GM19468 (cell line): Measurements from ENCODE around the gene PLEK2.
"Not testable (repeated sequence)": the region's sequence is repeated elsewhere in the genome, so short reads cannot be mapped to it uniquely, and the experiment has no call there.

Experiments
- ATAC-seq: cut with Tn5 transposase; IDR thresholded peaks from one replicate; pipeline ENCODE4 v1.9.1; 2021; ENCODE audit warnings: mild to moderate bottlenecking, moderate library complexity, moderate number of reproducible peaks; ENCODE audit not compliant: unreplicated experiment; ENCODE audit errors: extremely low read depth

Gene PLEK2, protein sequence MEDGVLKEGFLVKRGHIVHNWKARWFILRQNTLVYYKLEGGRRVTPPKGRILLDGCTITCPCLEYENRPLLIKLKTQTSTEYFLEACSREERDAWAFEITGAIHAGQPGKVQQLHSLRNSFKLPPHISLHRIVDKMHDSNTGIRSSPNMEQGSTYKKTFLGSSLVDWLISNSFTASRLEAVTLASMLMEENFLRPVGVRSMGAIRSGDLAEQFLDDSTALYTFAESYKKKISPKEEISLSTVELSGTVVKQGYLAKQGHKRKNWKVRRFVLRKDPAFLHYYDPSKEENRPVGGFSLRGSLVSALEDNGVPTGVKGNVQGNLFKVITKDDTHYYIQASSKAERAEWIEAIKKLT

DNA sequence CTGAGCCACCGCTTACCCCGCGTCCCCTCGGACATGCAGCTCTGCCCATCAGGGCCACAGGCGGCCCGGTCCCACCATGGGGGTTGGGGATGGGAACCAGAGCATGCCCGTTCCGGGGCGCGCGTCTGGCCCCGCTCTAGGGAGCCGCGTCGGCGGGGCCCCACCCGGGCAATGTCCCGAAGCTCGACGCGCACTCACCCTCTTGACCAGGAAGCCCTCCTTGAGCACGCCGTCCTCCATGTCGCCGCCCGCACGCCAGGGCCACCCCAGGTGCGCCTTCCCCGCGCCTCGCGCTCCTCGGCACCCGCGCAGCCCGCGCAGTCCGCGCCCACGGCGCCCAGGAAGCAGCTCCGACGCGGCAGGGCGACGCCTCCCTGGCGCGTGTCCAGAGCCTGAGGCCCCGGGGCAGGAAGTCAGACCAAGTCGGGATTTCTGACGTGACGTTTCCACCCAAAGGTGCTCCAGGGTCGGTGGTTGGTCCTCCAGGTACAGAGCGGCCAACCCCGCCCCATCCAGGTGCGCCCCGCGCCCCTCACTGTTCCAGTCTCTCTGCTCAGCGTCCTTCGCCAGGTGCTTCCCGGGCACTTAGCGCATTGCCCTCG lies at the start of gene PLEK2:
TSS of gene PLEK2 (minus strand) at position 346 of the 602 bp plus-strand sequence. CDS start at position 240, 106 bp downstream.
- ATAC-seq, result no peak

DNA sequence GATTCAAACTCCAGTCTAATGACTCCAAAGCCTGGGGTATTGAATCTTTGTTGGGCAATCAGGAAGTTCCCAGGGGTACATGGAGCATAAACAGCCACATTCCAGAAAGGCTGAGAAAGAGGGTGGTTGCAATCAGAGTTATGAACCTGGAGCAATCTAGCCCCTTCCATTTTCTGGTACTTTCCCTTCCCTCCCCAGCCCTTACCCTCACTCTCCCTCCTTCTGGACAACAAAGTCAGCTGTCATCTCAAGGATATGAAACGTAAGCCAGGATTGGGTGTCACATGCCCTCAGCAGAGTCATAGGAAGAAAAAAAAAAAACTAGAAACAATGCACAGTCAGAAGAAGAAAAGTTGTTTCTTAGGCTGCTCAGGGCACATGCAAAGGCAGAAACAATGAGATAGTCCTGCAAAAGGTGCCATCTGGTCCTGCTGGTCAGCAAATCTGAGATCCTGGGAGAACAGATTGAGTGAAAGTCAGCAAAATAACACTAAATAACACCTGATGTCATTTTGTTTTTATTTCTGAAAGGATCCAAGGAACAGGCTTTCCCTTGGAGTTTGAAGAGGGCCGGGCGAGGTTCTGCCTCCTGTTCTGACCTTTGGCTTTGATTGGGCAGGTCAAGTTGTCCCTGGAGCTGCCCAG lies 49.5 kb upstream of the PLEK2 start:
- no peak for ATAC-seq

DNA sequence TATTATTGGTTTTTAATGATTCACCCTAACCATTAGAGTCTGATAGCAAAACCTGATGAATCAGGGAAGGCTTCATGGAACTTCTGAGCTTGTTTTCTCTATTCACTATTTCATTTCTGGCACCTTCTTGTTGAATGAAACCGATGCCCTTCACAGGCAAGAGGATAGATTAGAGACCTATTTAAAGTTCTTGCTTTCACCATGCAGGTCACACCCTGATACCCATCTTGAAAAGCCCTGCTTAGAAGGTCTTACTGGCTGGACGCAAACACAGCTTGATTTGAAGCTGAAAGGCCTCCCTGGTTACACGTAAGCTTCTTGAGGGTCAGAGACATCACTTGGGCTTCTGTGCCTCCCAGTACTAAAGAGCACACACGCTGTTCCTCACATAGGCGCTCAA lies 47.4 kb upstream of the PLEK2 start:
- ATAC-seq, result no peak

DNA sequence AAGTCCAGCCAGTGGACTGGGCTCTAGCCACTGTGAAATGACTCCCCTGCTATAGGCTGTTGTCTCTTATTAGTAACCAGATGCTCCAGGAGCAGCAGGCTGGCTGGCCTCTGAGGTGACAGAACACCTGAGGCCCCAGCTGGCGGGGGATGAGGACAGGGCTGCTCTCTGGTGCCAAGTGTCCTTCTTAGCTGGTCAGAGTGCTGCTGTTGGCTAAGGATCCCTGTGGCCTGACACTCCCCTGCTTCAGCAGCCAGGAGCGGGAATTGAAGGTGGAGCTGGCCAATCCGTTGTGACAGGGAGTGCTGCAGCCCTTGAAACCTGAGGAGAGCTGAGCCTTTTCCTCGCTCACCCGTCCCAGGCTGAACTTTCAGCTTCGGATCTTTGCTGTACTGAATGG lies 45.8 kb upstream of the PLEK2 start:
- no peak for ATAC-seq

DNA sequence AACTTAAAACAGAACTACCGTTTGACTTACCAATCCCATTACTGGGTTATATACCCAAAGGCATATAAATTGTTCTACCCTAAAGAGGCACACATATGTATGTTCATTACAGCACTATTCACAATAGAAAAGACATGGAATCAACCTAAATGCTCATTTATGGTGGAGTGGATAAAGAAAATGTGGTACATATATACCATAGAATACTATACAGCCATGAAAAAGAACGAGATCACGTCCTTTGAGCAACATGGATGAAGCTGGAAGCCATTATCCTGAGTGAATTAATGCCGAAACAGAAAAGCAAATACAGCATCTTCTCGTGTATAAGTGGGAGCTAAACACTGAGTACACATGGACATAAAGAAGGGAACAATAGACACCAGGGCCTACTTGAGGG lies 44.8 kb upstream of the PLEK2 start:
- ATAC-seq, result no peak

DNA sequence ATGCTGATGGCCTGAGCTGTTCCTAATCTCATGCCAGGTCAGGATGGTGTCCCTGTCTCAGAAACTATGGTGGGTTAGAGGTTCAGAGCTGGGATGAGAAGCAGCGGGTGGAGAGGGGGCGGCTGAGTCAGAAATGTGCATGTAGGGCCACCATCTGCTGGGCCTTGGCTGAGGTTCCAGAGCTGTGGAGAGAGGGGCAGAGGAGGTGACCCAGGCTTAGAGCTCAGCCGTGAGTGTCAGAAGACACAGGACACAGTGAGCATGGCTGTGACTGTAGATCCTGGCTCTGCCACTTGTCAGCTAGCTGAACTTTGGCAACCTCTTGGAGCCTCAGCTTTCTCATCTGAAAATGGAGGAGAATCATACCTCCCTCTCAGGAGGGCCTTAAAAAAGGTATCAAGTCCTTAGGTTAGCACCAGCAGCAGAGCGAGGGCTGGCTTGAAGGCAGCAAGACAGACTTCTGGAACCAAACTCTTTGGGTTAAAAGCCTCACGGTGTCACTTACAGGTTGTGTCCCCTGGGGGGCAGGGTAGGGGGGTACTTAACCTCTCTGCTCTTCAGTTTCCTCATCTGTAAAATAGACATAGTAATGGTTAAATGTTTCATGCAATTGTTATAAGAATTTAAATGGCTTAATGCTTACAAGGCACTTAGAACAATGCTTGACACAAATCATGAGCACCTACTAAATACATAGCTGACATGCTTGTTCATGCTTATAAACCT lies 41.8 kb upstream of the PLEK2 start:
- ATAC-seq, result no peak

DNA sequence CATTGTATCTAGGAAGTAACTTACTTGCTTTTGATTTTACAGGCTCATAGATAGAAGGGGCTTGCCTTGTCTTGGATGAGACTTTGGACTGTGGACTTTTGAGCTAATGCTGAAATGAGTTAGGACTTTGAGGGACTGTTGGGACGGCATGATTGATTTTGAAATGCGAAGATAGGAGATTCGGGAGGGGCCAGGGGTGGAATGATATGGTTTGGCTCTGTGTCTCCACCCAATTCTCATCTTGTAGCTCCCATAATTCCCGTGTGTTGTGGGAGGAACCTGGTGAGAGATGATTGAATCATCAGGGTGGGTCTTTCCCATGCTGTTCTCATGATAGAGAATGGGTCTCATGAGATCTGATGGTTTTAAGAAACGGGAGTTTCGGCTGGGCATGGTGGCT lies 39.7 kb upstream of the PLEK2 start:
- not testable (repeated sequence) for ATAC-seq

DNA sequence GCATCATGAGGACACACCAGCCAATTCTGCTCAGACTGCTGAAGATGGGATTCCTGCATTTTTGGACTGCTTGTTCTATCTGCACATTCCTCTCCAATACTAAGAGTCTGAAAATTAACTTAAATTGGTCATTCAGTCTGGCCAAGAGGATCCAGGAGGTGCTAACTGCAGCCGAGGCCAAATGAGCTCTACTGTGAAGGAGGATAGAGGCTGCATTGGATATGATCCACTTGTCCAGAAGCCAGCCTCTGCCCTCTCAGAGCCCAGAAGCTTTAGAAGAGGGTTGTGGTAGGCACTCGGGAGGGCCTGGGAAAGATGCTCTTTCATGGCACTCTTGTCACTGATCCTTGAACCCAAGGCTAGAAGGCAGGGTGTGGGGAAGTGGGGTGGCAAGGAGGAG lies 37.1 kb upstream of the PLEK2 start:
- no peak for ATAC-seq

DNA sequence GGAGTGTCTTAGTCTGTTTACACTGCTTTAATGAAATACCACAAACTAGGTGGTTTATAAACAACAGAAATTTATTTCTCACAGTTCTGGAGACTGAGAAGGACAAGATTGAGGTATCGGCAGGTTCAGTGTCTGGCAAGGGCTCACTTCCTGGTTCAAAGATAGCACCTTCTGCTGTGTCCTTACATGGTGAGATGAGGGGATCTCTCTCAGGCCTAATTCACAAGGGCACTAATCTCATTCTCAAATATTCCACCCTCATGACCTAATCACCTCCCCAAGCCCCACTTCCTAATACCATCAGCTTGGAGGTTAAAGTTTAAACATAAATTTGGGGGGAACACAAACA lies 35.0 kb upstream of the PLEK2 start:
- ATAC-seq, result no peak

DNA sequence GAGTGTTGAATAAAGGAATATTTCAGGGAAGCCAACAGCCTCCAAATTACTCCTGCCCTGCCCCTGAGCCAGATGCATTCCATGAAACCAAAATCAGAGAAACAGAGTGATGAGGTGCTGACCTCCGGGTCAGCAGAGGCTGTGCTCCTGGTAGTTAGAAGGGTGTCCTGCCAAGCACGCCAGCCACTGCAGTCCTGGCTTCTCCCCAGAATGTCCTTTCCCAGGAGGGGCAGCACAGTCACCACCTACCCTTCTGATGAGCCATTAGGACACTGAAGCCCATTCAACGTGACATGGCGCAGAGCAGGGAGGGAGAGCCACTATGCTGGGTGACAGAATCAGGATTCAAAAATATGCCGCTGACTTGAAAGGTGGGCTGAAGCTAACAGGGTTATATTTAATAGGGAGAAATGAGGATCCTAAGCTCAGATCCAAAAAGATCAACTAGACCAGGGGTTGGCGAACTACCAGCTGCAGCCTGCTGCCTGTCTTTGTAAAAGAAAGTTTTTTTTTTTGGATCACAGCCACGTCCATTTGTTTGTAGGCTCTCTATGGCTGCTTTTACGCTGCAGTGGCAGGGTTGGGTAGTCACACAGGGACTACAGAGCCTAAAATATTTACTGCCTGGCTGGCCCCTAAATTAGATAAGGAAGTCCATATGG lies 34.5 kb upstream of the PLEK2 start:
- ATAC-seq, result no peak

DNA sequence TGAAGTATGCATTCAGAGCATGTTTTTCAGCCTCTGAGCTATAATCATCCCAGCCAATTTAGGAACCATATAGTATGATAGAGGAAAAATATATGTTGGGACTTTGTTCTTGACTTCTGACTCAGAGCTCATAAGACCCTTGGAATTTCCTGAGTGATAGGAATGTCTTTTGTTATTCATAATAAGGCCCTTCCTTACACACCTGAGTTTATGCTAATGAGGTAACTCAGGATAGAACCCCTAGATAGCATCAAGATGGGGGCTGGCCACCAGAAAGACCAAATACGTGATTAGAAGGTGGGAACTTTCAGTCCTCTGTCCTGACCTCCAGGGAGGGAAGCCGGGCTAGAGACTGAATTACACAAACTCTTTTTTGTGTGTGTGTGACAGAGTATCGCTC lies 32.4 kb upstream of the PLEK2 start:
- no peak for ATAC-seq

DNA sequence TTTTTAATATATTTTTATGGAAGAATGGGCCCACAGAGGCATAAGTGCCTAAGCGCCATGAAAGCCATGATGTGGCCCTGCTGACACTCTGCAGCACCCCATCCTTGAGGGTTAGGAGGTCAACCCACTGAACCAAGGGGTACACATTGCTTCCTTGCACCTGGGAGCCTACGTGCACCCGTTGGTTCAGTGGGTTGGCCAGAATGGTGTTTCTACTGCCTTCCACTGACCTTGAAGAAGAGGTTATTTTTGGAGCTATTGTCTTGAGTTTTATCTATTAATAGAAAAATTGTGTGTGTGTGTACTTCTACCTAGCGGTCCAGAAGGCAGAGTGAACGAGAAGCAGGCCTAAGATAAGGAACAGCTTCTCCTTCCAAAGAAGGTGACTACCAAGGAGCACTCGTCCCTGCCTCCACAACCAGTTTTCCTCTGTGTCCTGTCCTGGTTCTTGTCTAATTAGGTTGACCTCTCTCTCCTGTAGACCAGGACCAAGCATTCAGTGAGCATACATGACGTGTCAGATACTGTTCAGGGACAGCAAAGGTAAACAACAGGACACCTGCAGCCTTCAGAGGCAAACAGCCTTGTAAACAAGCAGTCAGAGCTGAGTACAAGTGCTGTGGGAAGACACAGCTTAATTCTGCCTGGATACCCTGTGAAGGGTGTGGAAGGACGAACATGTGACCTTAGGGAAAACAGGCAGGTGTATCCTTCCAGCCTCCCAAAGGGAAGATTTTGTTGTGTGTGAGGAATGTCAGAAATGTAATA lies 30.4 kb upstream of the PLEK2 start:
- ATAC-seq, result no peak

DNA sequence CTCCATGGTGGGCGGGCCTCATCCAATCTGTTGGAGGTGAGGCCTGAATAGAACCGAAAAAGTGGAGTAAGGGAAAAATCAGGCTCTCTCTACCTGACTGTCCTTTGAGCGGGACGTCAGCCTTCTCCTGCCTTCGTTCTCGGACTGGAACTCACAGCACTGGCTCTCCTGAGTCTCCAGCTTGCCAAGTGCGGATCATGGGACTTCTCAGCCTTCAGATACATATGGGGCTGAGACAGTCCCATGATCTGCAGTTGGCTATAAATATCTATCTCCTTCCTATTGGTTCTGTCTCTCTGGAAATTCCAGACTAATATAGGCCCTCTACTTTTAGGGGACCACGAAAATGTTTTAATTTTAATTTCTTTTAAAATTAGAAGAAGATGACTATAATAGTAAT lies 29.7 kb upstream of the PLEK2 start:
- no peak for ATAC-seq

DNA sequence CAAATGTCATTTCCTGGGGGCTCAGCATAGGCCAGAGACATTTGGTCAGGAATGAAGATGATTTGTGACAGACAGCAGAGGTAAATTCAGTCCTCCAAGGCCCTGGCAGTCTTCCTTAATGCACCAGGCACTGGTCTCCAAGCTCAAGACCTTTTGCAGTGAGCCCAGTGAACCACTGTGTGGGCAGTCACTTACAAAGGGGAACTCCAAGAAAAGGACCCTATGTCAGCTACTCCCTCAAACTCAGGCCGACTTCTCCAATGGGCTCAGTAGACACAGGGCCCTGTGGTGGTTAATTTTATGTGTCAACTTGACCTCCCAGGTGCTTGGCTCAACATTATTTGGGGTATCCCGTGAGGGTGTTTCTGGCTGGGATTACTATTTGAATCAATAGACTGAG lies 29.3 kb upstream of the PLEK2 start:
- ATAC-seq, result no peak

DNA sequence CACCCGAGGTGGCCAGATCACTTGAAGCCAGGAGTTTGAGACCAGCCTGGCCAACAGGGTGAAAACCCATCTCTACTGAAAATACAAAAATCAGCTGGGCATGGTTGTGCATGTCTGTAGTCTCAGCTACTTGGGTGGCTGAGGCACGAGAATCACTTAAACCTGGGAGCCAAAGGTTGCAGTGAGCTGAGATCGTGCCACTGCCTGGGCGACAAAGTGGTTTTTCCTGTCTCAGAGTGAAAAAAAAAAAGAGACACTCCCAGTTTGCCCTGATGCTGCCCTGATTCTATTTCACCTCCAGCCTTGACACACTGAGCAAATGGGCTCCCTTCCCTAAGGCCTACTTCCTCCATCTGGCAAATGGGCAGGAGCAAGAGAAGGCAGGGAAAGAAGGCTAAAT lies 28.5 kb upstream of the PLEK2 start:
- no peak for ATAC-seq

DNA sequence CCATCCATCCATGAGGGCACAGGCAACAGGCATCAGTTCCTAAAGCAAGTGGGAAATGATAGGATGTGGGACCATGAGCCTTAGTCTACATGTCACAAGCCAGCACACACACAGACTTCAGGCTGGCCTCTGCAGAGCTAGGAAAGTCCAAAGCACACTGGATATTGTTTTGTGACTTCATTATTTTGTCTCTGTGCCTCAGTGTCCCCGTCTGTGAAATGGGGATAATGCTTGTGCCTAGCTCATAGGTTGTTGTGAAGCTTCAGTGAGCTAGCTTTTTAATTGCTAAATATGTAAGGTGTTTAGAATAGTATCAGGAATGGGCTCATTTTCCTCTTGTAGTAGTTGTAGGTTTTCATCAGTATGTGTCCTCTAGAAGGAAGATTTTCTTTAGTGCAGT lies 27.0 kb upstream of the PLEK2 start:
- no peak for ATAC-seq

DNA sequence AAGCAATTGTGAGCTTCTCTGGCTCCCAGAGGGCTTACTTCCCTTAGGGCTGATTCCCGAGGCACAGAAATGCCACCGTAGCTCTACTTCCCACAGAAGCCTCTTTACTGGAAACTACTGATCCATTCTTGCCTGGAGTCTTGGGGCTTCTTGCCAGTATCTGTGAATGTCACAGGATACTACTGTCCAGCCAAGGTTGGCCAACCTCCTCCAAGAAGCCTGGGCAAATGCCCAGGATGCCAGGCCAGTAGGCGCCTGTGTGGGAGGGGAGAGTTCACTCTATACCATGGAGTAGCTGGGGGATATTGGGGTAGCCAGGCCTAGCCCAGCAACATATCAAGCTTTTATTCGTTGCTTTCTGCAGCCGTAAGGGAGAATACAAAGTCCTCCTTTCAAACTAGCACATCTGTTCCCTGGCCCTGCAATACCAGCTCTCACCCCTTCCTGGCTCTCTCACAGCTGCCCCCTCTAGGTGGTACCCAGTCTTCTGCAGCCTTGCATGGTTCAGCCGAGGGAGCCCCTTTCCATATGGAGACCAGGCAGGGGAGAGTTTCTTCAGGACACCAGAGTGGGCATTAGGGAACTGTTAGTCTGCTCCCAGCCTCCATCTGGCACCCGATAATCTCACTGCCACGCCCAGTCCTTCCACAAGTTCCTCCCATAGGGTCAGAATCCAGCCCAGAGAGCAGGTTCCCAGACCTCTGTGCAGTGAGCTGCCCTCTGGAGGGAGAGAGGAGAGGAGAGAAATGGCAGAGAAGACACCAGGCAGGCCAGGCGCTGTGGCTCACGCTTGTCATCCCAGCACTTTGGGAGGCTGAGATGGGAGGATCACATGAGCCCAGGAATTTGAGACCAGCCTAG lies 24.3 kb upstream of the PLEK2 start:
- ATAC-seq, result no peak

DNA sequence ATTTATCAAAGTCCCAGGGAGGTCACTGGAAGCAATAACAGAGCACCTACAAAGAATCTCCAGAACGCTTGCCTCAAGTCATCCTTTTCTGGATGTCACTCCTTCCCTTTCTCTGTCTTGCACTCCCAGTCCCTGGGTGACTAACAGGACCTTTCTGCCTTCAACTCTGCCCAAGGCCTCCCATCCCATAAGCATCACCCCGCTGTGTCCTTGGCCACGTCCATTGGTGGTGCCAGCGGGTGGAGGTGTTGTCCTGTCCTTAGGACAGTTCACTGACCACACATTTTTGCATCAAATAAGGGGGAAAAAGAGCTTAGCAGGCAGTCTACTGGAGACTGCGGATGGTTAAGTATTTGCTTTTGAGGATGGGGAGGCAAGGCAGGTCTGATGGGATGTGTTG lies 23.6 kb upstream of the PLEK2 start:
- ATAC-seq, result no peak

DNA sequence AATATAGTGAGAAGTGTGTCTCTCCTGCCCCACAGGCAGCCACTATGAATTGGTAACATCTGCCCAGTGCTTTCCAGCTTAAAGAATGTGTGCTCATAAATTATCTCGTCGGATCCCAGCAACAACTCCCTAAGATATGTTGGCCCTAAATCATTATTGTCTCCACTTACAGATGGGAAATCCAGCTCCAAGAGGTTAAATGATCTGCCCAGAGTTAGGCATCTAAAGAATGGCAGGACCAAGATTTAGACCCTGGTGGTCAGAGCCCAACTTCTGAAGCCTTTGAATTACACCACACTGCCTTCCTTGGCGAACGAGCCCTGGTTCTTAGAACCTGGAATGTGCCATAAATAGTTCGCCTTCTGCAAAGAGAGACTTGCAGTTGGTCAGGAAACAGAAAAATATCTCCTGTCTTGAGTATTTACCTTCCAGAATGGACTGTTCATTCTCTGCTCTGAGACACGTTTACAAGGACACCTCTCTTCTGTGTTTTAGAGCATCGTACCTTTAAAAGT lies 20.1 kb upstream of the PLEK2 start:
- no peak for ATAC-seq
